ENCODE data around the gene HSD11B1. TPM values are rescaled to one million over a fixed set of nuclear protein-coding genes. Genes with fewer than 3 reads are reported as not detected.

The HSD11B1 gene
- total RNA-seq, 4 donors from 2014 or later = 3.0 to 16.0 (median 6.8) TPM

DNA sequence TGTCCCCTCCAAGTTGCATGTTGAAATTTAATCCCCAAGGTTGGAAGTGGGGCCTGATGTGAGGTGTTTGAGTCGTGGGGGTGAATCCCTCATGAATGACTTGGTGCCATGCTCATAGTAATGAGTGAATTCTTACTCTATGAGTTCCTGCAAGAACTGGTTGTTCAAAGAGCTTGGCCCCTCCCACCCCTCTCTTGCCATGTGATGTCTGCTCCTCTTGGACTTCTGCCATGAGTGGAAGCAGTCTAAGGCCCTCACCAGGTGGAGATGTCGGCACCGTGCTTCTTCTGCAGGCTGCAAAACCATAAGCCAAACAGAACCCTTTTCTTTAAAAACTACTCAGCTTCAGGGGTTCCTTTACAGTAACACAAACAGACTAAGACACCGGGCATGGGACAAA lies 15.2 kb upstream of the HSD11B1 start:
- H3K9me3 ChIP-seq = no peaks in the 10 kb centered on the region
- H3K27me3 ChIP-seq = no peaks in the 10 kb centered on the region
- ATAC-seq (no peak), DNase-seq (no peak)
- H3K36me3 ChIP-seq = no peaks in the 10 kb centered on the region
- no peak overlapping the region for H3K4me3 ChIP-seq
- peaks cover 0 to 11% of the 10 kb centered on the region in 2 donors for H3K4me1 ChIP-seq
- intact Hi-C loops (cut with DNase I; ENCODE audit: low total_unique reads) = no loop called here
- in situ Hi-C loops (cut with MboI; ENCODE audit: low sequenced_read_pairs in 4 of 4) = loop anchor here in 2 of 4 donors (10.0 kb wide), 1 partner anchor 55 kb away; no protein-coding TSS in a partner anchor
- TF ChIP-seq POLR2A (IDR thresholded peaks at IDR 0.05) = no peak
- no peak for TF ChIP-seq CTCF (IDR thresholded peaks at IDR 0.05 in 4 of 5, conservative IDR thresholded peaks at IDR 0.05 in 1 of 5)
- no peak overlapping the region for H3K27ac ChIP-seq

- H3K36me3 ChIP-seq = no peaks in the 10 kb centered on the region
- DNase-seq = no peak
- TF ChIP-seq CTCF (IDR thresholded peaks at IDR 0.05 in 4 of 5, conservative IDR thresholded peaks at IDR 0.05 in 1 of 5) = no peak
- no peak for TF ChIP-seq POLR2A (IDR thresholded peaks at IDR 0.05)
- intact Hi-C loops (cut with DNase I; ENCODE audit: low total_unique reads) (loop anchor here (5.0 kb wide), 1 partner anchor 44 kb away; no protein-coding TSS in a partner anchor), in situ Hi-C loops (cut with MboI; ENCODE audit: low sequenced_read_pairs in 4 of 4) (loop anchor here in 3 of 4 donors (5.0 kb wide), 1 partner anchor 114 kb away; no protein-coding TSS in a partner anchor)
- H3K4me1 ChIP-seq = peaks cover 0 to 11% of the 10 kb centered on the region in 2 donors
- no peak overlapping the region for H3K27ac ChIP-seq
- no peaks in the 10 kb centered on the region for H3K27me3 ChIP-seq
- no peak overlapping the region for H3K4me3 ChIP-seq
- no peak for ATAC-seq
- H3K9me3 ChIP-seq = no peaks in the 10 kb centered on the region
Observed at GRCh38 chr1:209691237-209691636, 13.4 kb upstream of the HSD11B1 start.

DNA sequence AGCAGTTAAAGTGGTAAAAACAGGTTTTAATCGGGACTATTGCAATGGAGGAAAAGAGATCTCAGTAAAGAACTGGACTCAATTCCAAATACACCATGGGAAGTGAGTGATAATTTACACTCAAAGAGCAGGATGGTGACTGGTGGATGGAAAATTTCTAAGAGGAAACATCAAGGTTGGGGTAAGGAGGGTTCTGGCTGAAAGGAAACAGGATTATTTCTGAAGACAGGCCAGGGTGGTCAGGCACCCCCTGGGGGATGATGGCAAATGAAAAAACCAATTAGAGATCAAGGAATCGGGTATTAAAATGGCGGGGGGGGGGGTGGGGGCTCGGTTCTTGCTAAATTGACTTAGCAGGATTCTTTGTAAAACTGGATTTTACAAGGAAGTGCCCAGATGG lies 12.3 kb upstream of the HSD11B1 start:
- no peak for TF ChIP-seq CTCF (IDR thresholded peaks at IDR 0.05 in 4 of 5, conservative IDR thresholded peaks at IDR 0.05 in 1 of 5)
- no peak for TF ChIP-seq POLR2A (IDR thresholded peaks at IDR 0.05)
- in situ Hi-C loops (cut with MboI; ENCODE audit: low sequenced_read_pairs in 4 of 4) = loop anchor here in 3 of 4 donors (5.0 kb wide), 1 partner anchor 115 kb away; no protein-coding TSS in a partner anchor
- Histone ChIP-seq H3K27me3 (no peaks in the 10 kb centered on the region), H3K4me3 (no peak overlapping the region), H3K27ac (no peak overlapping the region), H3K9me3 (no peaks in the 10 kb centered on the region), H3K4me1 (peaks cover 0 to 11% of the 10 kb centered on the region in 2 donors), H3K36me3 (no peaks in the 10 kb centered on the region)
- ATAC-seq (no peak), DNase-seq (no peak)
- intact Hi-C loops (cut with DNase I; ENCODE audit: low total_unique reads) = loop anchor here (1.0 to 5.0 kb wide), 2 partner anchors 45 to 90 kb away; no protein-coding TSS in a partner anchor

GRCh38 chr1:209692745-209693504 lies 11.7 kb upstream of the HSD11B1 start:
- in situ Hi-C loops (cut with MboI; ENCODE audit: low sequenced_read_pairs in 4 of 4) = loop anchor here in 3 of 4 donors (5.0 kb wide), 1 partner anchor 116 kb away; no protein-coding TSS in a partner anchor
- H3K27ac ChIP-seq = no peak overlapping the region

More at GRCh38 chr1:209692745-209693504, 11.7 kb upstream of the HSD11B1 start:
- TF ChIP-seq CTCF (IDR thresholded peaks at IDR 0.05 in 4 of 5, conservative IDR thresholded peaks at IDR 0.05 in 1 of 5) (peak; percentile 84 to 87 (median 87)), POLR2A (IDR thresholded peaks at IDR 0.05) (no peak)
- H3K9me3 ChIP-seq = no peaks in the 10 kb centered on the region
- no peak overlapping the region for H3K4me3 ChIP-seq
- H3K27me3 ChIP-seq = no peaks in the 10 kb centered on the region
- peaks cover 0 to 11% of the 10 kb centered on the region in 2 donors for H3K4me1 ChIP-seq
- ATAC-seq (peak; percentile 56 to 85), DNase-seq (peak; percentile 29 to 59)
- intact Hi-C loops (cut with DNase I; ENCODE audit: low total_unique reads) = loop anchor here (1.0 to 5.0 kb wide), 5 partner anchors 46 to 117 kb away; no protein-coding TSS in a partner anchor
- H3K36me3 ChIP-seq = no peaks in the 10 kb centered on the region

Measured in gastrocnemius medialis (tissue), 4 donors.